HG03139 (cell line): ENCODE results near the gene SPINT1.
A peak's percentile ranks its signal among the peaks of the same experiment; 100 is the strongest.
"Not testable (repeated sequence)": the region's sequence is repeated elsewhere in the genome, so short reads cannot be mapped to it uniquely, and the experiment has no call there.

Experiments used
- ATAC-seq: cut with Tn5 transposase; IDR thresholded peaks from one replicate; pipeline ENCODE4 v1.9.1; 2021; ENCODE audit not compliant: unreplicated experiment

SPINT1 gene

DNA sequence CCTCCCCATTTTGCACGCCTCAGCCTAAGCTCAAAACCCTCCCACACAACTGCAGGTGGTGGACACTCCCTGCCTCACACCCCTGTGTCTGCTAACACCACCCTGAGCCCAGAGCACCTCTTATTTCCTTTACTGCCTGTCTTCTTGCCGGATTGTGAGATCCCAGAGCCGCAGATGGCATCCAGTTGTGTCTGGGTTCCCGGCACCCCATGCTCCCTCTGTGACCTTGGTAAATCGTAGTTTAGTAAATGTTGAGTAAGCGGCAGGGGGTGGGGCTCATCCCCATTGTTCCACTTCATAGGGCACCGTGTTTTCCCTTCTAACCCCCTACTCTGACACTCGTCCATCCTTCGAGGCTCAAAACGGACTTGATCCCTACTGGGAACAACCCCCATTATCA, 14.9 kb downstream of the SPINT1 start:
- no peak for ATAC-seq

DNA sequence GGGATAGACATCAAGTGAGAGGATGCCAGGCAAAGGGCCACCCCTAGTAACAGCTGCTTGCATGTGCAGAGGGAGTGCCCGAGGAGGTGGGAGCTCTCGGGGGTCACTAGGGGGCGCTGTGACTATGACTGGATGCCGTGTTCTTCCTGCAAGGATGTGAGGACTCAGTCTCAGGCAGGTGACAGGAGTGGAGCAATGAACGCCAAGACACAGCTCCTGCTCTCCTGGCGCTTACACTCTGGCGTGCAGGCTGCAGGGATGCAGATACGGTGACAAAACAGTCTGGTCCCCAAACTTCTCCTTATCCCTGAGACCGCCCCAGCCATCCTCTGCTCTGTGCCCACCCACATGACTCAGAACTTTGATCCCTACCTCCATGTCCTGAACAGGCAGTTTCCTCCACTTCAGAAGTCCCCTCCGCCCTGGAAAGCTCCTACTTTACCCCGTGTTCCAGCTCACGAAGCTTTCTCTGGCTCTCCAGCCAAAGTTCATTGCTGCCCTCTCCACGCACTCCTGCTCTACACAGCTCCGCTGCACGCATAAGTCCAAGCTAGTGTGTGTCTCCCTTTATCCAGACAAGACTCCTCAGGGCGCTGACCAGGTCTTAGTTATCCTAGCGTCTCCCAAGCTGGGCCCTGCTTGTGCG, 15.5 kb downstream of the SPINT1 start:
- ATAC-seq = no peak

- ATAC-seq = not testable (repeated sequence)
Measured at GRCh38 chr15:40861147-40861546, 17.3 kb downstream of the SPINT1 start.

- ATAC-seq = no peak
Measured at GRCh38 chr15:40863660-40864270, 19.9 kb downstream of the SPINT1 start.

DNA sequence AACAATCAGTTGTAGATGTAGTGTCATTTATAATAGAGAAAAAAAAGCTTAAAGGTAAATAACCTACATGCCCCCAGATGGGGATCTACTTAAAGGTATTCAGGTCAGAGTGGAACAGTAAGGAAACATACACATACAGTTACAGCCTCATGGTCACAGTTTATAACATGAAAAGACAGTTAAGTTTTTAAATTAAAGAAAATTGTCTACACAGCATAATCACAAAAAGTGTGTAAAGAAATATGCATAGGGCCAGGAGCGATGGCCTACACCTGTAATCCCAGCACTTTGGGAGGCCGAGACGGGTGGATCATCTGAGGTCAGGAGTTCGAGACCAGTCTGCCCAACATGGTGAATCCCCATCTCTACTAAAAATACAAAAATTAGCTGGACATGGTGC, 23.4 kb downstream of the SPINT1 start:
- ATAC-seq = no peak

DNA sequence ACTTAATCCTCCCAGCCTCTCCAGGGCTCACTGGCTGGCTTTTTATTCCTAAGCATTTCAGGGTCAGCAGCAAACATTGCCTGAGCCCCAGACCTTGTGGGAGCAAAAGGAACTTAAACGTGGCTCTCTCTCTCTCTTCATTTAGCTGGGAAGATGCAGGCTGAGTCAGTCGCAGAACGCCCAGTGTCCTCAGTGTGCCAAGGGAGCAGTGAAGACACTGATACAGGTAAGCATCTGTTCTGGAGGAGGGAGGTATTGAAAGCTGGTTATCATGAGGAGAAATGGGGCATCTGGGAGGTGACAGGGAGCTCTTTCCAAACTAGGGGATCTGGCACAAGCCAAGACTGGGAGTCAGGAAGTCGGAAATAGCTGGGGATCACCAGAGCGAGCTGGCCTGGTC, 25.8 kb downstream of the SPINT1 start:
- ATAC-seq = no peak

- ATAC-seq = no peak
Measured at GRCh38 chr15:40870716-40871115, 26.9 kb downstream of the SPINT1 start.

DNA sequence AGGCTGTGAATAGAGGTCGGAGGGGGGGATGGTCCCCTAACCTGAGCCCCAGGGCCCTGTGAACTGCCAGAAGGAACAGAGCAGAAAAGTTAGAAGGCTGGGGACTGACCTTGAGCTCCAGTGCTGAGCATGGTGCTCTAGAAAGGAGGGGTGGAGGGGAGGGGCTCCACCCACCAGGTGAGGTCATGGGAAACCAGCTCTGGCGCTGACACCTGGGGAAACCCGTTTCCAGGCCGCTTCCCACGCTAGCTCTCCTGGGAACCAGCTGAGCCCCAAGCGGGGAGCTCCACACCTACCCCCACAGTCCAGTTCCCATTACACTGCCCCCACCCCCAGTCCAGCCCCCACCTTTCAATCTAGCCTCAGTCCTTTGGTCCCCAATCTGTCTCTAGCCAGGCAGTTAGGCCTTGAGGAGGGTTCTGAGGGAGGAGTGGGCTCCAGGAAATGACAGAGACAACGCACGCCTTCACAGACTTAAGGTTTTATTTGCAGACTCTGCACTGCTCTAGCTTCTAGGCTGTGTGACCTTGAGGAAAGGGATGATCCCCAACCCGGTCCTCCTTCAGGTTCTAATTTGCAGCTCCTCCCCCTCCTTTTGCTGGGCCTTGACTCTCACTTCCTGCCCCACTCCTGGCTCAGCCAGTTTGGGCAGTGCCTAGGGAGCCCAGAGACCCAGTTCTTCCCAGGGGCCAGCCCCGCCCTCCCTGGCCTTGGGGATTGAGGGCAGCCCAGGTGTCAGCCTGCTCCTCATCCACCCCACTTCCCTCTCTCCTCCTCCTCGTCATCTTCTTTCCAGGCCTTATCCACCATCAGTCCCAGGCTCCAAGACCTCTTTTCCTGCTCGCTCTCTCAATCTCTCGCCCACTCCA, 28.1 kb downstream of the SPINT1 start:
- ATAC-seq = no peak

GRCh38 chr15:40872791-40873693, 29.2 kb downstream of the SPINT1 start:
- no peak for ATAC-seq

GRCh38 chr15:40873694-40874561, 30.1 kb downstream of the SPINT1 start, which contains the start of gene RHOV:
RHOV (minus strand) TSS chr15:40874234; CDS start chr15:40874139, 95 bp downstream.
- peak; percentile 36 for ATAC-seq

- ATAC-seq = no peak
Measured at GRCh38 chr15:40875991-40876730, 32.3 kb downstream of the SPINT1 start.

GRCh38 chr15:40877694-40878093, 33.8 kb downstream of the SPINT1 start:
- ATAC-seq = no peak

DNA sequence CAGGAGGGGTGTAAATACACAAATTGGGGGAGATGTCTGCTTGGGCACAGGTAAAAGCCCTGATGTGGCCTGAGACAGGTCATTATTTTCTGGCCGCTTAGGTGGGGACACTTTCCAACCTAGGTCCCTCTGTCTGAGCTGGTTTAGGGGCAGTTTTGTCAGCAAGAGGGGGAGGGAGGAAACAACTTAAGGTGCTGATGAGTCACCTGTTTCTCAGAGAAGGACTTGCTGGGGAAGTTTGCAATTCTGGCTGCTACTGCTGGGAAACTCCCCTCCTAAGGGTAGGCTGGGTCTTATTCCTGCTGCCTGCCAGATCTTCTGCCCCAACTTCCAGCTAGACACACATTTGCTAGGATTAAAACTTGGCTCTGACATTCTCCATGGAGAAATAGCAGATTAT, 34.9 kb downstream of the SPINT1 start:
- no peak for ATAC-seq

GRCh38 chr15:40879609-40880008, 35.8 kb downstream of the SPINT1 start:
- no peak for ATAC-seq

DNA sequence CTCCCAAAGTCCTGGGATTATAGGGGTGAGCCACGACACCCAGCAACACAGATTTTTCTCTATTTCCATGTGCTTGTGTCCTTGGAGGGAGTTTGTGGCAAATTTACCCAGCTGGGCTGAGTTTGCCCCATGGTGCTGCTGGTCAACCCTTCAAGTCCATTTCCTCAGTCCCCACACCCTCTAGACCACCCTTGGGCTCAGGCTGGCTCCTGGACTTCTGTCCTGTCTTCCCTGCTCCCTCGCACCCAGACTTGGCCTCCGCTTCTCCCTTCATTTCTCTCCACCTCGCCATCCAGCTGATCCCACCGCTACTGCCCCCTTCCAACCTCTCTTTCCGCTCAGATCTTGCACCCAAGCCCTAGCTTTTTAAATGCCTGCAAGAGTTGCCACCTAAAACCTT, 37.5 kb downstream of the SPINT1 start:
- ATAC-seq = no peak

GRCh38 chr15:40886586-40886985, 42.7 kb downstream of the SPINT1 start:
- no peak for ATAC-seq

DNA sequence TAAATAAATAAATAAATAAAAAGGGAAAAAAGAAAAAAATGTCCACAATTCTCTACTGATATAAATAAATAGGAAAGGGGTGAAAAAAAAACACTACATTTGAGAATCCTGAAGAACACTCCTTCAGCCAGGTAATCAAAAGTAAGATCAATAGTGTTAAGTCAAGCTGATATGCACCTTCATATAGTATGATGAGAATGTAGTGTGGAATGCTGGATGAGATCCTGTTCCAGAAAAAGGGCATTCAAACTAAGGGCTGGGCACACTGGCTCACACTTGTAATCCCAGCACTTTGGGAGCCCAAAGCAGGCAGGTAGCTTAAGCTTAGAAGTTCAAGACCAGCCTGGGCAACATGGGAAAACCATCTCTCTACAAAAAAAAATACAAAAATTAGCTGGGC, 45.3 kb downstream of the SPINT1 start:
- no peak for ATAC-seq

GRCh38 chr15:40891138-40891537, 47.3 kb downstream of the SPINT1 start:
- no peak for ATAC-seq

GRCh38 chr15:40891810-40892446, 48.1 kb downstream of the SPINT1 start:
- no peak for ATAC-seq
